Measurements from ENCODE around the gene RNF224.

- TF ChIP-seq CTCF (IDR thresholded peaks at IDR 0.05; ENCODE audit: insufficient read depth, low read depth, low read length) = no peak
- no peak for TF ChIP-seq EZH2 (IDR thresholded peaks at IDR 0.05; ENCODE audit: insufficient read depth, low read length)
Observed at GRCh38 chr9:137219757-137220316, 7.5 kb upstream of the RNF224 start.
